Kidney (tissue), 14 donors: ENCODE results near the gene WDR12. TPM values are rescaled to one million over a fixed set of nuclear protein-coding genes. Genes with fewer than 3 reads are reported as not detected.

Experiments
- DNase-seq, 5 donors: peaks; one replicate each; pipeline ENCODE4 v3.0.0-alpha.2; 2013 to 2020
- FAIRE-seq: peaks from 2 replicates; lab custom pipeline; 2012; peaks lifted over from hg19 to GRCh38; lab: Jason Lieb, UNC
- H3K27ac ChIP-seq, 2 donors: one replicate each; pipeline ENCODE4 v1.7.0; 2013; ENCODE audit warnings: low read depth in 2 of 2, low read length in 2 of 2, inconsistent platforms in 1 of 2
- H3K27me3 ChIP-seq: one replicate; pipeline ENCODE4 v1.7.1; 2013; ENCODE audit warnings: low read length, inconsistent platforms; ENCODE audit not compliant: control insufficient read depth, insufficient read depth
- H3K36me3 ChIP-seq, 3 donors: one replicate each; pipeline versions ENCODE4 v1.7.0 to v1.7.1; 2013; ENCODE audit warnings: low read length in 3 of 3, control low read depth in 1 of 3, inconsistent platforms in 1 of 3; ENCODE audit not compliant: insufficient read depth in 3 of 3, control insufficient read depth in 2 of 3
- H3K4me1 ChIP-seq, 3 donors: one replicate each; pipeline versions ENCODE4 v1.7.0 to v1.7.1; 2013; ENCODE audit warnings: low read length in 3 of 3, inconsistent platforms in 1 of 3, low read depth in 1 of 3; ENCODE audit not compliant: control insufficient read depth in 2 of 3, insufficient read depth in 2 of 3
- H3K4me3 ChIP-seq, 3 donors: one replicate each; pipeline versions ENCODE4 v1.7.0 to v1.8.1; 2013; ENCODE audit warnings: low read length in 3 of 3, control low read depth in 1 of 3, inconsistent platforms in 1 of 3
- H3K9ac ChIP-seq, 3 donors: one replicate each; pipeline versions ENCODE4 v1.7.0 to v1.7.1; 2013; ENCODE audit warnings: low read length in 3 of 3, control low read depth in 1 of 3, inconsistent platforms in 1 of 3
- H3K9me3 ChIP-seq, 3 donors: one replicate each; pipeline versions ENCODE4 v1.7.0 to v1.7.1; 2013; ENCODE audit warnings: low read length in 3 of 3, control low read depth in 1 of 3, inconsistent platforms in 1 of 3; ENCODE audit not compliant: control insufficient read depth in 2 of 3, insufficient read depth in 1 of 3
- intact Hi-C: fragments of 100-400 bp; cut with DNase I; formaldehyde crosslinking; loops from one replicate; pipeline ENCODE4 v1.11.1; 2022
- polyA plus RNA-seq: library from polyadenylated mRNA; stranded (reverse); fragments of 350-450 nt; fragmentation: Illumina TruSeq; extraction: RNeasy Lipid Tissue Mini Kit (QIAGEN cat#74804); gene quantifications from one replicate; pipeline ENCODE4 v1.2.3, GENCODE V29; 2014; ENCODE audit warnings: low read depth, low replicate concordance; ENCODE audit not compliant: insufficient read depth
- total RNA-seq: library from RNA; stranded (reverse); fragmentation: NEBNext Ultra II Directional; extraction: Animal tissue kit (Norgen Biotek cat#: 25700); gene quantifications from one replicate; pipeline ENCODE4 v1.2.1, GENCODE V29; 2021
- TF ChIP-seq, protein P1 (sequence below): IDR thresholded peaks from 3 replicates; pipeline ENCODE4 v1.5.1; 2012; ENCODE audit warnings: mild to moderate bottlenecking, moderate library complexity, borderline replicate concordance; ENCODE audit not compliant: insufficient read depth; ENCODE audit errors: extremely low read depth
- donor health status: control.
- donor health status: control.
- donor health status: control.
- donor health status: control.
- donor health status: control.
- donor health status: DM: yes; HTN: yes; CAD: no.
- donor health status: Normal renal cell carcinoma (clear cell type).

The WDR12 gene
- total and polyA plus RNA-seq, 2 donors from 2014 or later, result 37.8 to 55.0 TPM

DNA sequence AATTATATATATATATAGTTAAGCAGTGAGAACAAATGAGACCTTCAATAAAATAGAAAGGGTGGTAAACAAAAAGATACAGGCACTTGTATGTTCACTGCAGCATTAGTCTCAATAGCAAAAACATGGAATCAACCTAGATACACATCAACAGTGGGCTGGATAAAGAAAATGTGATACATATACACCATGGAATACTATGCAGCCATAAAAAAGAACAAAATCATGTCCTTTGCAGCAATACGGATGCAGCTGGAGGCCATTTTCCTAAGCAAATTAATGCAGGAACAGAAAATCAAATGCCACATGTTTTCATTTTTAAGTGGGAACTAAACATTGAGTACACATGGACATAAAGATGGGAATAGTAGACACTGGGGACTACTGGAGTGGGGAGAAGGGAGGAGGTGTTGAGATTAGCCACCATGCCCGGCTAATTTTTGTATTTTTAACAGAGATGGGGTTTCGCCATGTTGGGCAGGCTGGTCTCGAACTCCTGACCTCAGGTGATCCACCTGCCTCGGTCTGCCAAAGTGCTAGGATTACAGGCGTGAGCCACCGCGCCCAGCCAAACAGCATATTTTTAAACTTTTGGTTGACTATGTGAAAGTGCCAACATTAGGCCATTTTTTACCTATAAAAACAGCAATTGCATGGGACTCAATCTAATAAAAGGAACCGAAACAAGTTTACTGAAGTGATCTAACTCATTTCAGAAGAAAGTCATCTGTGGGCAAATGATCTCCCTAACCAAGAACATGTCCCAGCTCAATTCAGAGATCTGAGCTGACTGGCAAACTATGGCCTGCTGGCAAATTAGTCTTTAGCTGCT lies 63.6 kb downstream of the WDR12 start:
- DNase-seq, result no peak
- Histone ChIP-seq H3K9me3 (peaks cover 0 to 3% (median 0%) of the 10 kb centered on the region in 3 donors), H3K4me3 (no peak overlapping the region), H3K27ac (no peak overlapping the region), H3K27me3 (no peaks in the 10 kb centered on the region), H3K36me3 (no peaks in the 10 kb centered on the region), H3K4me1 (no peaks in the 10 kb centered on the region), H3K9ac (no peak overlapping the region)
- FAIRE-seq, result no peak
- intact Hi-C loops, result no loop called here
- TF ChIP-seq, protein P1, sequence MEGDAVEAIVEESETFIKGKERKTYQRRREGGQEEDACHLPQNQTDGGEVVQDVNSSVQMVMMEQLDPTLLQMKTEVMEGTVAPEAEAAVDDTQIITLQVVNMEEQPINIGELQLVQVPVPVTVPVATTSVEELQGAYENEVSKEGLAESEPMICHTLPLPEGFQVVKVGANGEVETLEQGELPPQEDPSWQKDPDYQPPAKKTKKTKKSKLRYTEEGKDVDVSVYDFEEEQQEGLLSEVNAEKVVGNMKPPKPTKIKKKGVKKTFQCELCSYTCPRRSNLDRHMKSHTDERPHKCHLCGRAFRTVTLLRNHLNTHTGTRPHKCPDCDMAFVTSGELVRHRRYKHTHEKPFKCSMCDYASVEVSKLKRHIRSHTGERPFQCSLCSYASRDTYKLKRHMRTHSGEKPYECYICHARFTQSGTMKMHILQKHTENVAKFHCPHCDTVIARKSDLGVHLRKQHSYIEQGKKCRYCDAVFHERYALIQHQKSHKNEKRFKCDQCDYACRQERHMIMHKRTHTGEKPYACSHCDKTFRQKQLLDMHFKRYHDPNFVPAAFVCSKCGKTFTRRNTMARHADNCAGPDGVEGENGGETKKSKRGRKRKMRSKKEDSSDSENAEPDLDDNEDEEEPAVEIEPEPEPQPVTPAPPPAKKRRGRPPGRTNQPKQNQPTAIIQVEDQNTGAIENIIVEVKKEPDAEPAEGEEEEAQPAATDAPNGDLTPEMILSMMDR, result no peak

GRCh38 chr2:202844656-202845055 lies 66.8 kb downstream of the WDR12 start:
- Histone ChIP-seq H3K27me3 (no peaks in the 10 kb centered on the region), H3K27ac (no peak overlapping the region), H3K36me3 (no peaks in the 10 kb centered on the region), H3K9me3 (peaks cover 0 to 3% (median 0%) of the 10 kb centered on the region in 3 donors), H3K9ac (no peak overlapping the region), H3K4me3 (no peak overlapping the region), H3K4me1 (no peaks in the 10 kb centered on the region)
- intact Hi-C loops, result no loop called here
- TF ChIP-seq, protein P1, result no peak
- DNase-seq (peak in 2 of 5 donors; percentile 48 to 74), FAIRE-seq (no peak)

DNA sequence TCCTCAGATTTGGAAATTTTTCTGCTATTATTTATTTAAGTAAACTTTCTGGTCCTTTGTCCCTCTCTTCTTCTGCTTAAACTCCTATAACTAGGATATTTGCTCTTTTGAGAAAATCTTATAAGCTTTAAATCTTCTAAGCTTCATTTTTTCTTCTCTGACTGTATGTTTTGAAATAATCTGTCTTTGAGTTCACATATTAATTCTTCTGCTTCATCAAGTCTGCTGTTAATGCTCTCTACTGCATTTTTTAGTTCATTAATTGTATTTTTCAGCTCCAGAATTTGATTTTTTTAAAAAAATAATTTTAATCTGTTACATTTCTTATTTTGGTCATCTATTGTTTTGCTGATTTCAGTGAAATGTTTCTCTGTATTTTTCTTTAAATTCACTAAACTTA lies 68.8 kb downstream of the WDR12 start:
- no peak for DNase-seq

More for the DNA sequence above, 68.8 kb downstream of the WDR12 start:
- H3K27ac ChIP-seq, result no peak overlapping the region
- H3K36me3 ChIP-seq, result no peaks in the 10 kb centered on the region
- no peak for FAIRE-seq
- H3K4me1 ChIP-seq, result no peaks in the 10 kb centered on the region
- no peak overlapping the region for H3K9ac ChIP-seq
- intact Hi-C loops, result no loop called here
- H3K4me3 ChIP-seq, result no peak overlapping the region
- H3K27me3 ChIP-seq, result no peaks in the 10 kb centered on the region
- TF ChIP-seq, protein P1, result no peak
- H3K9me3 ChIP-seq, result peaks cover 0 to 3% (median 0%) of the 10 kb centered on the region in 3 donors
